ENCODE measurements around the gene MAN2A2.

DNA sequence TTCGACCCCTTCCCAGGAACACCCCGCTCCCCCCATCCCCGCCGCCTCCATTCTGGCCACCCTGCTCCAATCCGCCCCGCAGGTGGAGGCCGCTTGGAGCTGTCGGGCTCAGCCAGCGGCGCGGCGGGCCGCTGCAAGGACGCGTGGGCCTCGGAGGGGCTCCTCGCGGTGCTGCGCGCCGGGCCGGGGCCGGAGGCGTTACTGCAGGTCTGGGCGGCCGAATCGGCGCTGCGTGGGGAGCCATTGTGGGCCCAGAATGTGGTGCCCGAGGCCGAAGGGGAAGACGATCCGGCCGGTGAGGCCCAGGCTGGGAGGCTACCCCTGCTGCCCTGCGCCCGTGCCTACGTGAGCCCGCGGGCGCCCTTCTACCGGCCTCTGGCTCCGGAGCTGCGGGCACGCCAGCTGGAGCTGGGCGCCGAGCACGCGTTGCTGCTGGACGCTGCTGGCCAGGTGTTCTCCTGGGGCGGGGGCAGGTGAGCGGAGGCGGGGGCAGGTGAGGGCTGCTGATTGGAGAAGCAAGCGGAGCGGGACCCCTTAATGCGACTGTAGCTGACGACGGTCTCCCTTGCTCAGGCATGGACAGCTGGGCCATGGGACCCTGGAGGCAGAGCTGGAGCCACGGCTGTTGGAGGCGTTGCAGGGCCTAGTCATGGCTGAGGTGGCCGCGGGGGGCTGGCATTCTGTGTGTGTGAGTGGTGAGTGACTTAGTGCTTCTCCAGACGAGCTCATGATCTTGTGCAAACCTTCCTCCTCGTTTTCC lies 54.1 kb downstream of the MAN2A2 start:
- no peak for TF ChIP-seq POLR2AphosphoS5 (IDR thresholded peaks at IDR 0.05)
- TF ChIP-seq, protein P1, sequence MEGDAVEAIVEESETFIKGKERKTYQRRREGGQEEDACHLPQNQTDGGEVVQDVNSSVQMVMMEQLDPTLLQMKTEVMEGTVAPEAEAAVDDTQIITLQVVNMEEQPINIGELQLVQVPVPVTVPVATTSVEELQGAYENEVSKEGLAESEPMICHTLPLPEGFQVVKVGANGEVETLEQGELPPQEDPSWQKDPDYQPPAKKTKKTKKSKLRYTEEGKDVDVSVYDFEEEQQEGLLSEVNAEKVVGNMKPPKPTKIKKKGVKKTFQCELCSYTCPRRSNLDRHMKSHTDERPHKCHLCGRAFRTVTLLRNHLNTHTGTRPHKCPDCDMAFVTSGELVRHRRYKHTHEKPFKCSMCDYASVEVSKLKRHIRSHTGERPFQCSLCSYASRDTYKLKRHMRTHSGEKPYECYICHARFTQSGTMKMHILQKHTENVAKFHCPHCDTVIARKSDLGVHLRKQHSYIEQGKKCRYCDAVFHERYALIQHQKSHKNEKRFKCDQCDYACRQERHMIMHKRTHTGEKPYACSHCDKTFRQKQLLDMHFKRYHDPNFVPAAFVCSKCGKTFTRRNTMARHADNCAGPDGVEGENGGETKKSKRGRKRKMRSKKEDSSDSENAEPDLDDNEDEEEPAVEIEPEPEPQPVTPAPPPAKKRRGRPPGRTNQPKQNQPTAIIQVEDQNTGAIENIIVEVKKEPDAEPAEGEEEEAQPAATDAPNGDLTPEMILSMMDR (IDR thresholded peaks at IDR 0.05) = no peak

All from stomach (tissue), 4 donors.